ENCODE measurements around the gene PPP6R3. TPM values are rescaled to one million over a fixed set of nuclear protein-coding genes. Genes with fewer than 3 reads are reported as not detected.

Gene PPP6R3, protein sequence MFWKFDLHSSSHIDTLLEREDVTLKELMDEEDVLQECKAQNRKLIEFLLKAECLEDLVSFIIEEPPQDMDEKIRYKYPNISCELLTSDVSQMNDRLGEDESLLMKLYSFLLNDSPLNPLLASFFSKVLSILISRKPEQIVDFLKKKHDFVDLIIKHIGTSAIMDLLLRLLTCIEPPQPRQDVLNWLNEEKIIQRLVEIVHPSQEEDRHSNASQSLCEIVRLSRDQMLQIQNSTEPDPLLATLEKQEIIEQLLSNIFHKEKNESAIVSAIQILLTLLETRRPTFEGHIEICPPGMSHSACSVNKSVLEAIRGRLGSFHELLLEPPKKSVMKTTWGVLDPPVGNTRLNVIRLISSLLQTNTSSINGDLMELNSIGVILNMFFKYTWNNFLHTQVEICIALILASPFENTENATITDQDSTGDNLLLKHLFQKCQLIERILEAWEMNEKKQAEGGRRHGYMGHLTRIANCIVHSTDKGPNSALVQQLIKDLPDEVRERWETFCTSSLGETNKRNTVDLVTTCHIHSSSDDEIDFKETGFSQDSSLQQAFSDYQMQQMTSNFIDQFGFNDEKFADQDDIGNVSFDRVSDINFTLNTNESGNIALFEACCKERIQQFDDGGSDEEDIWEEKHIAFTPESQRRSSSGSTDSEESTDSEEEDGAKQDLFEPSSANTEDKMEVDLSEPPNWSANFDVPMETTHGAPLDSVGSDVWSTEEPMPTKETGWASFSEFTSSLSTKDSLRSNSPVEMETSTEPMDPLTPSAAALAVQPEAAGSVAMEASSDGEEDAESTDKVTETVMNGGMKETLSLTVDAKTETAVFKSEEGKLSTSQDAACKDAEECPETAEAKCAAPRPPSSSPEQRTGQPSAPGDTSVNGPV
- total RNA-seq, result 115 TPM in 2 replicates

DNA sequence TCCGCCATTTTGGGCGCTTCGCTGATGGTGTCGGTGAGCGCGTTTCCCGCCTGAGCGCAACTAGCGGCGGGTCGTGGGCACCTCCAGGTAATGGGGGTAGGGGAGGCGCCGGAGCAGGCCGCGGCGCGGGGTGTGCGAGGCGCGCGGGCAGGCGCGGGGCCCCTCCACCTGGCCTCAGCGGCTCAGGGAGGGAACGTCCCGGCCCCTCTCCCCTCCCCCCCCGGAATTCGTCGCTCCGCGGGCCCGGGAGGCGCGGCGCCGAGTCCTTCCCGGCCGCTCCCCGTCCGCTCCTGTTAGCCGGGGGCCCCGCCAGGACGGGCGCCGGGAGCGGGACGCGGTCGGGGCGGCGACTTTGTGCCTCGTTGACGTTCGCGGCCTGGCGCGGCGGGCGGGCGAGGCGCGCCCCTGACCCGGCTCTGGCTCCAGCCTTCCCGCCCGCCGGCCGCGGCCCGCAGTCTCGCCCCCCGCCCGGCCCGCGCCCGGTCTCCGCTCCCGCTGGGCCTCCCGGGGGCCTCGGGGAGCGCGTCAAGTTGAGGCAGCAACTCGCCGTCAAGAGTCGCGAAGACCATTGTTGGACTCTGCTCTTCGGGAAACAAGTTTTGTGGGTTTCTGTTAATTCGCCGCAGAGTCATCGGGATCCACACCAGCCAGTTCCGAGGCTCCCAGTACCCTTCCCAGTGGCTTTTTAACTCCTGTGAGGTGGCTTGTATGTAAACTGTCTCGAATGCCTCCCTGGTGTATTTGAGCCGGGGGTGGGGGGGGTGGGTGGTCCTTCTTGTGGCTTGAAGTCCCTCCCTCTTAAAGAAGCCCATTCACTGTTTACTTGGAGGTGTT is at the start of gene PPP6R3:
TSS of gene PPP6R3 (plus strand) at position 12 of the 834 bp plus-strand sequence. CDS start 76,913 bp downstream, outside the sequence.
- intact Hi-C loops (cut with micrococcal nuclease), result loop anchor here (1.0 to 10.0 kb wide), 5 partner anchors 189 to 586 kb away; partner anchors contain the start of genes NDUFS8, TESMIN and TPCN2

GRCh38 chr11:68411501-68411991 is 49.0 kb upstream of the PPP6R3 start:
- intact Hi-C loops (cut with micrococcal nuclease), result no loop called here

DNA sequence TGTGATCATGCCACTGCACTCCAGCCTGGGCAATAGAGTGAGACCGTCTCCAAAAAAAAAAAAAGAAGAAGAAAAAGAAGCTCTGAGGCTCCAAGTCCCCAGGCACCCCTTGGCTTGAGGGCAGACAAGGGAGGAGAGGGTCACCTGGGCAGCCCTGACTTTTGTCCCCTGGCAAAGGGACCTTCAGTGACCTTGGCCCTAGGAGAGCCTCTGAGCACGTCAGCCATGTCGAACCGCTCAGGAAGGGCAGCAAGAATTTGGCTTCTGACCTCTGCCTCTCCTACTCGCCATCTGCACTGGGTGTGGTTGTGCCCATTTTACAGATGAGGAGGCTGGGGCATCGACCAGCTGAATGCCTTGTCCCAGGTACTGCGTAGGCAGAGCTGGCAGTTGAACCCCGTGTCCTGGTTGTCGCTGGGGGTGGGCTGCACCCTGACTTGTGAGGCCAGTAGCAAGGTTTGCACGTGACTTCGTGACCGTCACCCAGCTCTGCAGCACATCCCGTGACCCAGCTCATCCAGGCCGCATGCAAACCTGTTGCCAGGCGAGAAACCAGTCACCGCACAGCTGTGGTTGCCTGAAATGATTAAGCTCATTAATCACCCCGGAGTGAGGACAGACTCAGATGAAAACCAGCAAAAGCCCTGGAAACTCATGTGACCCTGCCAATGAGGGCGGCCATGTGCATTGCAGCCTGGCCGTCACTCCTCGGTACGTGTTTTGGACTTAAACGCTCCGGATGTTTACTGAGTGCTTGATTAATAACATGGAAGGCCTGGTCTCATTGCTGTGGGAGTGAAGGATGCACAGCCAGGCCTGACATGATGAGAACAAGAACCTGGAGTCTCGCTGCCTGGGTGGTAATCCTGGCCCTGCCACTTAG is 47.7 kb upstream of the PPP6R3 start:
- intact Hi-C loops (cut with micrococcal nuclease), result no loop called here

DNA sequence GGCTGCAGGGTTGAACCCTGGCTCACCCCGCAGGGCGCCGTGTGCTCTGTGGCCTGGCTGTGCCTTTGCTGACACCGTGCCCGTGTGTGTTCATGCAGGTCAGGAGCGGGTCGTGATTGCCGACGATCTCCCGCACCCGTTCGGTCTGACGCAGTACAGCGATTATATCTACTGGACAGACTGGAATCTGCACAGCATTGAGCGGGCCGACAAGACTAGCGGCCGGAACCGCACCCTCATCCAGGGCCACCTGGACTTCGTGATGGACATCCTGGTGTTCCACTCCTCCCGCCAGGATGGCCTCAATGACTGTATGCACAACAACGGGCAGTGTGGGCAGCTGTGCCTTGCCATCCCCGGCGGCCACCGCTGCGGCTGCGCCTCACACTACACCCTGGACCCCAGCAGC is 47.0 kb upstream of the PPP6R3 start:
- intact Hi-C loops (cut with micrococcal nuclease), result no loop called here

DNA sequence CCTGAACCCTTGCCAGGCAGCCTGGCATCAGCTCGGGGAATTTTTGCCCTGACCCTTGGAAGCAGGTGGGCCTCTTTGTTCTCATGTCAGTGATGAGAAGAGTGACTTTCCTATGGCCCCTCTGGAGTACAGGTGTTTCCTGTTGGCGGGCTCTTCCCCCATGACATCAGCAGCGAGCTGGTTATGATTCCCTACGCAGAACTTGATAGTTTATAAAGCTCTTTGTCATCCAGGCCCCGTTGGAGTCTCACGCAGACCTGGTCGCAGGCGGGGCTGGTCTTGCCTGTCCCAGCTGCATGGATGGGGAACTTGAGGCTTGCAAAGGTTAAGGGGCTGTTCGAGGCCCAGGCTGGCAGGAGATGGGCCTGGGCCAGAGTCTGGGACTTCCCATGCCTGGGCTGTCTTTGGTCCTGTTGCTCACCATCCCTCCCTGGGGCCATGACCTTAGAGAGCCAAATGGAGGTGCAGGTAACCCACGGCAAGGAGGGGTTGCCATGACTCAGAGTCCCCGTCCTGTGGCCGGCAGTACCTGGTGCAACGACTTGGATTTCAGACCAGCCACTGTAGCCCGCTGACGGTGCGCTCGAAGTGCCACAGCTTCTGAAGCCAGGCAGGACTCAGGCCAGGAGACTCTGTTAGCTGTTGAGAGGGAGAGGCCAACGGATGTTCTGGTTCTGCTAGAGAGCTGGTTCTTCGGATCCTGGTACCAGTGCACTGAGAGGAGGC is 45.9 kb upstream of the PPP6R3 start:
- intact Hi-C loops (cut with micrococcal nuclease), result no loop called here

GRCh38 chr11:68416070-68416578 is 44.4 kb upstream of the PPP6R3 start:
- intact Hi-C loops (cut with micrococcal nuclease), result no loop called here

DNA sequence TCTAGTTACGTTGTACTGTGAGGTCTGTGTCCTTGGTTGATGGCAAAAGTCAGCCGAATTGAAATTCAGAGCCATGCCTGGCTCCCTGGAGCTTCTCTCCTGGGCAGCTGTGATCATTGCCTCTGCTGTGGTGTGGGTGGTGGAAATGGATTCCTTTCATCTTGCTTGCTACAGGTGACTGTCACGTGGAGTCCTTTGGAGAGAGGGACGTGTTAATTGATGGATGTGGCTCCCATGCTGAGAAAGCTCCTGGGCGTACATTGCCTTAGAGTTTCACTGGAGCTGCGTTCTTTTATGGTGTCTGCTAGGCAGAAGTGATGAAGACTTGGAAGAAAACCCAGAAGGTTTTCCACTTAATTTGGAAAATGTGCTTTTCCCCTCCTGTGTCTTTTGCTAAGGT is 41.9 kb upstream of the PPP6R3 start:
- intact Hi-C loops (cut with micrococcal nuclease), result no loop called here

DNA sequence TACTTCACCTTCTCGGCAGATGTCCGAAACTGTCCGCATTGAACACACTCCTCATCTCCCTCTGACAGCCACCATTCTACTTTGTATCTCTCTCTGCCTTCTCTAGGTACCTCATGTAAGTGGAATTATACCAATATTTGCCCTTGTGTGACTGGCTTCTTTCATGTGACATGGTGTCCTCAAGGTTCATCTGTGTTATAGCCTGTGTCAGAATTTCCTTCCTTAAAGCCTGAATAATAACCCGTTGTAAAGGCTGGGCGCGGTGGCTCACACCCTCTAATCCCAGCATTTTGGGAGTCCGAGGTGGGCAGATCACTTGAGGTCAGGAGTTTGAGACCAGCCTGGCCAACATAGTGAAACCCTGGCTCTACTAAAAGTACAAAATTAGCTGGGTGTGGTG is 40.4 kb upstream of the PPP6R3 start:
- intact Hi-C loops (cut with micrococcal nuclease), result no loop called here

- intact Hi-C loops (cut with micrococcal nuclease), result no loop called here
Measured at GRCh38 chr11:68423481-68423880, 37.1 kb upstream of the PPP6R3 start.

DNA sequence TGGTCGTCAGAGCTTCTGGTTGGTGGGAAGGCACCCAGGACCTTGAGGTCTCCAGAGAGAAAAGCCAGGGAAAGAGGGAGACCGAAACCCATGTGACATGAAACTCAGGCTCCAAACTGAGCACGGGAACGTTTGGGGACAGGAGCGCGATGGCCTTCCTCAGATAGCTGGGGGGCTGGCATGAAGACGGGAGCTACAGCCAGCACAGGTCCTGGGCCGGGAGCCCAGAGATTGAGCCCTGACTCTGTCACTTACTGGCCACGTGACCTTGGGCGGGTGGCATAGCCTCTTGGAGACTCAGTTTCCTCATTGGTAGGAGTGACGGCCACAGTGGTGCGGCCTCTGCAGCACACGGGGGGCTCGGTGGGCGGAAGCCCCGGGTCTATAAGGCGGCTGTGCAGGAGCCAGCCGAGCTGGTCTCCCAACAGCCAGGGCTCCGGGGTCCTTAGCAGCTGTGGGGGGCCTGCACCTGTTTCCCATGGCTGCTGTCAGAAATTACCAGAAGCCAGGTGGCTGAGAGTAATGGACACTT is 36.4 kb upstream of the PPP6R3 start:
- intact Hi-C loops (cut with micrococcal nuclease), result no loop called here

- intact Hi-C loops (cut with micrococcal nuclease), result no loop called here
Measured at GRCh38 chr11:68424981-68425865, 35.3 kb upstream of the PPP6R3 start.

- intact Hi-C loops (cut with micrococcal nuclease), result no loop called here
Measured at GRCh38 chr11:68425866-68426380, 34.6 kb upstream of the PPP6R3 start.

- intact Hi-C loops (cut with micrococcal nuclease), result no loop called here
Measured at GRCh38 chr11:68429661-68430060, 30.9 kb upstream of the PPP6R3 start.

GRCh38 chr11:68430384-68430783 is 30.2 kb upstream of the PPP6R3 start:
- intact Hi-C loops (cut with micrococcal nuclease), result no loop called here

- intact Hi-C loops (cut with micrococcal nuclease), result no loop called here
Measured at GRCh38 chr11:68430801-68431200, 29.8 kb upstream of the PPP6R3 start.

DNA sequence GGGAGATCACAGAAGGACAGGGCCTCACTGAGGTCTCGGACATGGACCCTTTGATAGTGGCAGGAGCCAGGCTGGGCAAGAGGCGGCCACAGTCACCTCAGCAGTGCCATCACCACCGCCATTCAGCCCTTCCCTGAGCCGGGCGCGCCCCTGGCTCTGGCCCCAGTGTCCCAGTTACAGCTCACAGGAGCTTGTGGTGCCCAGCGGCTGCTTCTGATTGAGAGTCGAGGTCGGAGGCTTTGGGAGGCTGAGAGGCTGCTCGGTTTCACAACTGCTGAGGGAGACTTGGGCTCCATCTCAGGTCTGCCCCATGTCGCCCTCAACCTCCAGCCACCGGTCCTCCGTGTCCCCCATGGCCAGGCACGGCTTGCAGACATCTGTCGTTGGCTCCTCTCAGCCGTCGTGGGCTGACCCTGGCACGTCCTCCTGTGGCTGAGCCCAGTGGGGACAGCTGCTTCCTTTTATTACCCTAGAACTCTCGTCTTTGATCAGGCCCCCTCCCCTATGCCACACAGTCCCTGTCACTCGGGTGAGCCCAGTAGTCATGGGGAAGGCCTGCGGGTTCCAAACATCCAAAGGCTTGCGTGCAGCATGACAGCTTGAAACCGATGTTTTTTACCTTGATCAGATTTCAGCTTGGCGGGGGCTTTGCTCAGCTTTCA is 28.4 kb upstream of the PPP6R3 start:
- intact Hi-C loops (cut with micrococcal nuclease), result no loop called here

DNA sequence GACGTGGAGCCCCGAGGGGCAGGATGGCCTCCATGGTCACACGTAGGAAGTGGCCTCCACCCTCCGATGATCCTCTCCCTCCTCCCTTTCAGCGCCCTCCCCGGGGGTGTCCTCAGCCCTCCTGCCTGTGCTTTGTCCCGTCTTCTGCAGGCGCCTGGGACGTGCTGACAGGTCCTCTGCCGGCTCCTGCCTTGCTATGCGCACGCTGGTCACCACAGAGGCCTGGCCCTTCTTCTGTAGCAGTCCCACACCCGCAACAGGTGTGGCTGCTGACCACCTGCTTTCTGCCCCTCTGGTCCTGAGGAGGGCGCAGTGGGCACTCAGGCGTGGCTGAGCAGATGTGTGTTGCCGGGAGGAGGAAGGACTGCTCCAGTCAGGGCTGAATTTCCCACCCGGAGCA is 27.7 kb upstream of the PPP6R3 start:
- intact Hi-C loops (cut with micrococcal nuclease), result no loop called here

Measured in T-helper 2 cell treated with Interferon-gamma antibody and Interleukin-4, amounts not matched to agents 100 ng/mL and 5 ng/mL, for 36 hours (primary cell).